ENCODE measurements around the gene ANO7.

DNA sequence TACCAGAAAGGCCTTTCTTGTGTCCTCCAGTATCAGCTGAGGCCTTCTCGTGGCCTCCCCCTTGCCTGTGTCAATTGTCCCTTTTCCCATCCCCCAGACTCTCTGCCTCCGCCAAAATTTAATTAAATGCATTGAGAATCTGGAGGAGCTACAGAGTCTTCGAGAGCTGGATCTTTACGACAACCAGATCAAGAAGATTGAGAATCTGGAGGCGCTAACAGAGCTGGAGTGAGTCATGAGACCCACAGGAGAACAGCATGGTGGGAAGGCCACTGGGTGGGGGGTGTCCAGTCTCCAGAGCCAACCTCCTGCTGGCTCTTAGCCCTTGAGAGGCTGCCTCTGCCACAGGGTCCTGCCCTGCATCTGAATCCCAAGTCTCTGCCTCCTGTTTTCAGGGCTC, 29.4 kb upstream of the ANO7 start:
- TF ChIP-seq, protein P1, sequence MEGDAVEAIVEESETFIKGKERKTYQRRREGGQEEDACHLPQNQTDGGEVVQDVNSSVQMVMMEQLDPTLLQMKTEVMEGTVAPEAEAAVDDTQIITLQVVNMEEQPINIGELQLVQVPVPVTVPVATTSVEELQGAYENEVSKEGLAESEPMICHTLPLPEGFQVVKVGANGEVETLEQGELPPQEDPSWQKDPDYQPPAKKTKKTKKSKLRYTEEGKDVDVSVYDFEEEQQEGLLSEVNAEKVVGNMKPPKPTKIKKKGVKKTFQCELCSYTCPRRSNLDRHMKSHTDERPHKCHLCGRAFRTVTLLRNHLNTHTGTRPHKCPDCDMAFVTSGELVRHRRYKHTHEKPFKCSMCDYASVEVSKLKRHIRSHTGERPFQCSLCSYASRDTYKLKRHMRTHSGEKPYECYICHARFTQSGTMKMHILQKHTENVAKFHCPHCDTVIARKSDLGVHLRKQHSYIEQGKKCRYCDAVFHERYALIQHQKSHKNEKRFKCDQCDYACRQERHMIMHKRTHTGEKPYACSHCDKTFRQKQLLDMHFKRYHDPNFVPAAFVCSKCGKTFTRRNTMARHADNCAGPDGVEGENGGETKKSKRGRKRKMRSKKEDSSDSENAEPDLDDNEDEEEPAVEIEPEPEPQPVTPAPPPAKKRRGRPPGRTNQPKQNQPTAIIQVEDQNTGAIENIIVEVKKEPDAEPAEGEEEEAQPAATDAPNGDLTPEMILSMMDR (IDR thresholded peaks at IDR 0.05 in 4 of 5, conservative IDR thresholded peaks at IDR 0.05 in 1 of 5), result no peak
- no peak for TF ChIP-seq POLR2A (IDR thresholded peaks at IDR 0.05)

All from gastrocnemius medialis (tissue), 4 donors.